ENCODE measurements around the gene FGF18. TPM values are rescaled to one million over a fixed set of nuclear protein-coding genes. Genes with fewer than 3 reads are reported as not detected.
A peak's percentile ranks its signal among the peaks of the same experiment; 100 is the strongest.
"Not testable (repeated sequence)": the region's sequence is repeated elsewhere in the genome, so short reads cannot be mapped to it uniquely, and the experiment has no call there.

FGF18 gene
- polyA plus RNA-seq, 1 experiment: not detected

DNA sequence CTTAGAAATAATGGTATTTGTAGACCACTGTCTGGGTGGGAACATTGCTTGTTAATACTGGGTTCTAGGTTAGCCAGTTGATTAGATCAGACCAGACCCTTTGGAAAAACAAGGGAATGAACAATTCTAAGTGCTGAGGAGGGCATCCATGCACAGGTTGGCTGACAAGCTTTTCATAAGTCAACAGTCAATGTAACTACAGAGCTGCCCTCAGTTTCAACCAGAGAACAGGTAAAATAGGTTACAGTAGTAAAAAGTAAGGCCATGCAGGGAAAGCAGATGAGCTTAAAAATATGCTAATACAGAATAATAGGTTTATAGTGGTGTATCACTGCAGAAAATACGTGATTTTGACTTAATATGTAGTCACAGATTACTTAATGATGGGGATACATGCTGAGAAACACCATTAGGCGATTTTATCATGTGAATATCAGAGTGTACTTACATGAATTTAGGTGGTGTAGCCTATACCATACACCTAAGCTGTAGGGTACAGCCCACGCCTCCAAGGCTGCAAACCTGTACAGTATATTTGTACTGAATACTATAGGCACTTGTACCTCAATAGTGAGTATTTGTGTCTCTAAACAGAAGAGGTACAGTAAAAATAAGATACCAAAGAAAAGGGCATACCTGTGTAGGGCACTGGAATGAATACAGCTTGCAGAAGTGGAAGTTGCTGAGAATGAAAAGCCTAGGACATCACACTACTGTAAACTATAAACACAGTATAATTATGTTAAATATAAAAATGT lies 6.1 kb upstream of the FGF18 start:
- CTCF ChIA-PET: interaction anchor here (0.6 to 1.1 kb wide), 4 partner anchors 8 to 494 kb away, joined by 3 read pairs; no protein-coding TSS in a partner anchor
- H3K27me3 ChIP-seq (ENCODE audit: control insufficient read depth, insufficient read depth, low read length): no peaks in the 10 kb centered on the region
- TF ChIP-seq, protein P1, sequence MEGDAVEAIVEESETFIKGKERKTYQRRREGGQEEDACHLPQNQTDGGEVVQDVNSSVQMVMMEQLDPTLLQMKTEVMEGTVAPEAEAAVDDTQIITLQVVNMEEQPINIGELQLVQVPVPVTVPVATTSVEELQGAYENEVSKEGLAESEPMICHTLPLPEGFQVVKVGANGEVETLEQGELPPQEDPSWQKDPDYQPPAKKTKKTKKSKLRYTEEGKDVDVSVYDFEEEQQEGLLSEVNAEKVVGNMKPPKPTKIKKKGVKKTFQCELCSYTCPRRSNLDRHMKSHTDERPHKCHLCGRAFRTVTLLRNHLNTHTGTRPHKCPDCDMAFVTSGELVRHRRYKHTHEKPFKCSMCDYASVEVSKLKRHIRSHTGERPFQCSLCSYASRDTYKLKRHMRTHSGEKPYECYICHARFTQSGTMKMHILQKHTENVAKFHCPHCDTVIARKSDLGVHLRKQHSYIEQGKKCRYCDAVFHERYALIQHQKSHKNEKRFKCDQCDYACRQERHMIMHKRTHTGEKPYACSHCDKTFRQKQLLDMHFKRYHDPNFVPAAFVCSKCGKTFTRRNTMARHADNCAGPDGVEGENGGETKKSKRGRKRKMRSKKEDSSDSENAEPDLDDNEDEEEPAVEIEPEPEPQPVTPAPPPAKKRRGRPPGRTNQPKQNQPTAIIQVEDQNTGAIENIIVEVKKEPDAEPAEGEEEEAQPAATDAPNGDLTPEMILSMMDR (IDR thresholded peaks at IDR 0.05; ENCODE audit: insufficient read depth, low read depth, low read length): no peak
- no peak for DNase-seq (ENCODE audit: low read depth)
- POLR2A ChIA-PET: no interaction called here
- H3K36me3 ChIP-seq (ENCODE audit: control insufficient read depth, insufficient read depth, low read length): peaks cover 6% of the 10 kb centered on the region
- H3K4me3 ChIP-seq (ENCODE audit: low read depth, low read length): no peak overlapping the region

DNA sequence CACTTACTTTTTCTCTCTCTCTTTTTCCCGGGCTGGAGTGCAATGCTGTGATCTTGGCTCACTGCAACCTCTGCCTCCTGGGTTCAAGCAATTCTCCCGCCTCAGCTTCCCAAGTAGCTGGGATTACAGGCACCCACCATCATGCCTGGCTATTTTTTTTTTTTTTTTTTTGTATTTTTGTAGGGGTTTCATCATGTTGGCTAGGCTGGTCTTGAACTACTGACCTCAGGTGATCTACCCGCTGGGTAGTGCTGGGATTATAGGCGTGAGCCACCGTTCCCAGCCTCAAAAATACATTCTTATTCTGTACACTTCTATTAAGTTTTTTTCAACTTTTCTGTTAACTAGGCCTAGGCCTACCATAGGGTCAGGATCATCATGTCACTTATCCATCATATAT lies 5.5 kb upstream of the FGF18 start:
- DNase-seq (ENCODE audit: low read depth); POLR2A ChIA-PET; H3K4me3 ChIP-seq (ENCODE audit: low read depth, low read length); H3K27me3 ChIP-seq (ENCODE audit: control insufficient read depth, insufficient read depth, low read length); H3K36me3 ChIP-seq (ENCODE audit: control insufficient read depth, insufficient read depth, low read length): not testable (repeated sequence)
- CTCF ChIA-PET: interaction anchor here (0.6 to 1.1 kb wide), 2 partner anchors 9 to 150 kb away, joined by 3 read pairs; no protein-coding TSS in a partner anchor

DNA sequence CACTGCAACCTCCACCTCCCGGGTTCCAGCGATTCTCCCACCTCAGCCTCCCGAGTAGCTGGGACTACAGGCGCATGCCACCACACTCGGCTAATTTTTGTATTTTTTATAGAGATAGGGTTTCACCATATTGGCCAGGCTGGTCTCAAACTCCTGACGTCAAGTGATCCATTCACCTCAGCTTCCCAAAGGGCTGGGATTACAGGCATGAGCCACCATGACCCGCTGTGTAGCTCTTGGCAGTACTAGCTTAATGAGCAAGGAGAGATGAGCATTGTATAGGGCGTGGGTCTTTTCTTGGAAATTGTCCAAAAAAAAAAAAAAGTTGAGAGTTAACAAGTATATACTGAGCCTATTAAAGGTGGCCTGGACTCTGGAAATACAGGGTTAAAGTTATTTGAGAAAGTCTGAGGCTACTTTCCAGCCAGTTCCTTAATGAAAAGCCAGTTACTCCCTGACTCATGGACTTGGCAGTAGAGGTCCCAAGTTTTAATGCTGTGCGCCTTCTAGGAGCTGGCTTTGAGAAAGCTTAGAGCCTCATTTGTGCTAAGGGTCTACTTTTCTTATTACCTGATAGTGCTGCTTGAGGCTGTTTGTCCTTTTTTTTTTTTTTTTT lies 4.2 kb upstream of the FGF18 start:
- POLR2A ChIA-PET: no interaction called here
- H3K27me3 ChIP-seq (ENCODE audit: control insufficient read depth, insufficient read depth, low read length): no peaks in the 10 kb centered on the region

DNA sequence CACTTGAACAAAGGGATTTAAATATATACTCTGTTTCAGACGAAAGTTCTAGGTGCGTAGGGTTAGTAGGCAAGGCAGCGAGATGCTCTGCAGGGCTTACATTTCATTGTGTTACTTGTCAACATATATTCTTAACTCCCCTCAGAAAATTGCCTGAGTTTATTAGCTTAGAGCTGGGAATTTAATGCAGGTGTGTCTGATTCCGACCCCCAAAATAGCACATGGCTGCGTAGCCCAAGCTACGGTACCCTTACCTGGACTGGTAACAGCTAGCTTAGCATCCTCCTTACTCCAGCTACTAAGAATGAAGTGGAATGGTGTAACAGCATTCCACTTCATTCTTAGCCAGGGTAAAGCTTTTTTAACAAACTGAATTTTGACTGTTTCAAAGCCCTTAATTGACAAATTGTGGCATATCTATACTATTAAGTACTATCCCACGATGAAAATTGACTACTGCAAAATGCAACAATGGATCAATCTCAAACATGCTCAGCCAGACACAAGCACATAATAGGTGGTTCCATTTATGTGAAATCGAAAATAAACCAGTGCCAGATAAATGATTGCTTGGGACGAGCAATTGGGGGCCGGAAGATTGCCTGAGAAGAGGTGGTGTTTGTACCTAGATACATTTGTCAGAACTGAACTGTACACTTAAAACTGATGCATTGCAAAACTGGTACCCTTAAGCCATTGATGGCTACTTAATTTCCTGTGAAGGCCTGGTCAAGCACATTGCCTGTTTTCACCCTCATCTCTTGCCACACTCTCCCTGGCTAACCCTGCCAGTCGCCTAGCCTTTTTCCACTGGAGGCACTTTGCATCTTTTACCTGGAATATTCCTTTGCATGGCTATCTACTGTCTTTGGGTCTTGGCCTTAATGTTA lies 3.0 kb upstream of the FGF18 start:
- no peaks in the 10 kb centered on the region; the same call in none of the 2 replicates for H3K27me3 ChIP-seq (ENCODE audit: control insufficient read depth, insufficient read depth, low read length)
- peaks cover 2% of the 10 kb centered on the region for H3K36me3 ChIP-seq (ENCODE audit: control insufficient read depth, insufficient read depth, low read length)
- DNase-seq (ENCODE audit: low read depth): no peak
- TF ChIP-seq, protein P1 (IDR thresholded peaks at IDR 0.05; ENCODE audit: insufficient read depth, low read depth, low read length): no peak
- ChIA-PET CTCF (interaction anchor here (0.8 to 1.0 kb wide), 3 partner anchors 492 to 495 kb away, joined by 3 to 4 read pairs (median 3); no protein-coding TSS in a partner anchor), POLR2A (no interaction called here)
- no peak overlapping the region for H3K4me3 ChIP-seq (ENCODE audit: low read depth, low read length)

More for the DNA sequence above, 4.2 kb upstream of the FGF18 start:
- Histone ChIP-seq H3K4me3 (ENCODE audit: low read depth, low read length) (no peak overlapping the region), H3K36me3 (ENCODE audit: control insufficient read depth, insufficient read depth, low read length) (peaks cover 2% of the 10 kb centered on the region)
- TF ChIP-seq, protein P1 (IDR thresholded peaks at IDR 0.05; ENCODE audit: insufficient read depth, low read depth, low read length): no peak
- CTCF ChIA-PET: interaction anchor here (1.0 to 1.2 kb wide), 3 partner anchors 214 to 496 kb away, joined by 3 to 4 read pairs (median 3); no protein-coding TSS in a partner anchor
- no peak for DNase-seq (ENCODE audit: low read depth)

DNA sequence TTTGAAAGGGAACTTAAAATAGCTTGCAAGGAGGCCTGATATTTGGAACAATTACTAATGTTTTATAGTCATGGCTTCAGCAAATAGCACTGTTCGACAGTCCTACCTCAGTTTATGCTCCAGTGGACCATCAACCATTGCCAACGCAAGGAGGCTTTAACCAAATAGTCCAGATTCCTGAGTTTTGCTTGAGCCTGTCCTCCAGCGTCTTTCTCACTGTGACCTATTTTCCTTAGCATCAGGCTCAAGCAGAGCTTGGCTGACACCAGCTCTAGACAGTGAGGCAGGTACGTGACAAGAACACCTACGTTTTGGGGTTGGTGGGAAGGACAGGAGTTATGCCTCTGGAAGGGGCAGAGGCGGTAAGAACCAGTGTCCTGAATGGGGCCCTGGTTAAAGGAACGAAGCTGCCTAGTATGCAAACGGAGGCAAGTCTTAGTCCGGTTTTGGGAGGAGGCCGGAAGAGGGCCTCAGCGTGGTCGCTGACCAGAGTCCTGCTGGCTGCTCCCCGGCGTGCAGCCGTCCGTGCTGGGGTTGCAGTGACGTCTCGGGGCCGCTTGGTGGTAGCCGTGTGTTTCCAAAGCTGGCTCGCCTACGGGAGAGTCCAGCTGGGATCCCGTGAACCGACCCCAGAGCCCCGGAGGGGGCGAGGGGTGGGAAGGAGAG lies 998 bp upstream of the FGF18 start:
- H3K4me3 ChIP-seq (ENCODE audit: low read depth, low read length): peak overlapping the region; percentile 17
- no peaks in the 10 kb centered on the region; the same call in none of the 2 replicates for H3K27me3 ChIP-seq (ENCODE audit: control insufficient read depth, insufficient read depth, low read length)
- ChIA-PET CTCF (interaction anchor here (0.5 to 2.9 kb wide), 60 partner anchors 8 to 1016 kb away, joined by 3 to 52 read pairs (median 4); partner anchors contain the start of genes FBXW11 and STK10), POLR2A (no interaction called here)
- no peaks in the 10 kb centered on the region; the same call in none of the 2 replicates for H3K36me3 ChIP-seq (ENCODE audit: control insufficient read depth, insufficient read depth, low read length)
- TF ChIP-seq, protein P1 (IDR thresholded peaks at IDR 0.05; ENCODE audit: insufficient read depth, low read depth, low read length): peak; percentile 96
- DNase-seq (ENCODE audit: low read depth): peak; percentile 11
